Colonic mucosa (tissue), 4 donors: ENCODE data around the gene ASPHD1. TPM values are rescaled to one million over a fixed set of nuclear protein-coding genes. Genes with fewer than 3 reads are reported as not detected.

Source experiments
- DNase-seq: peaks from one replicate; pipeline ENCODE4 v3.0.0-alpha.2; 2020
- H3K27ac ChIP-seq: fragments of 200-600 bp; one replicate; pipeline ENCODE4 v1.8.0; 2021
- H3K27me3 ChIP-seq: fragments of 200-600 bp; one replicate; pipeline ENCODE4 v1.8.0; 2021
- H3K36me3 ChIP-seq: fragments of 200-600 bp; one replicate; pipeline ENCODE4 v1.8.0; 2021
- H3K4me1 ChIP-seq: fragments of 200-600 bp; one replicate; pipeline ENCODE4 v1.8.0; 2021; ENCODE audit warnings: mild to moderate bottlenecking
- H3K4me3 ChIP-seq: fragments of 200-600 bp; one replicate; pipeline ENCODE4 v1.8.0; 2021
- H3K9ac ChIP-seq, 2 donors: one replicate each; pipeline ENCODE4 v1.7.0; 2013; ENCODE audit warnings: control low read depth in 2 of 2, low read depth in 2 of 2, low read length in 2 of 2
- H3K9me3 ChIP-seq: fragments of 200-600 bp; one replicate; pipeline ENCODE4 v1.8.0; 2021
- intact Hi-C: fragments of 100-400 bp; cut with DNase I; formaldehyde crosslinking; loops from one replicate; pipeline ENCODE4 v1.14.1; 2022
- total RNA-seq, 2 donors: library from RNA; stranded (reverse); fragmentation: NEBNext Ultra II Directional in 1 of 2; extraction: Animal tissue kit (Norgen Biotek cat#: 25700) in 1 of 2; gene quantifications; one replicate each; pipeline ENCODE4 v1.2.1, GENCODE V29; 2021
- TF ChIP-seq, protein P1 (sequence below): fragments of 200-600 bp; IDR thresholded peaks from one replicate; pipeline ENCODE4 v1.8.0; 2022; ENCODE audit warnings: antibody characterized with exemption, mild to moderate bottlenecking
- donor health status: healthy.
- donor health status: DM: no; HTN: no; CAD: no.
- donor health status: DM: no; HTN: no; CAD: no.

ASPHD1 gene
- total RNA-seq, 2 donors from 2014 or later = 1.5 to 3.9 TPM

DNA sequence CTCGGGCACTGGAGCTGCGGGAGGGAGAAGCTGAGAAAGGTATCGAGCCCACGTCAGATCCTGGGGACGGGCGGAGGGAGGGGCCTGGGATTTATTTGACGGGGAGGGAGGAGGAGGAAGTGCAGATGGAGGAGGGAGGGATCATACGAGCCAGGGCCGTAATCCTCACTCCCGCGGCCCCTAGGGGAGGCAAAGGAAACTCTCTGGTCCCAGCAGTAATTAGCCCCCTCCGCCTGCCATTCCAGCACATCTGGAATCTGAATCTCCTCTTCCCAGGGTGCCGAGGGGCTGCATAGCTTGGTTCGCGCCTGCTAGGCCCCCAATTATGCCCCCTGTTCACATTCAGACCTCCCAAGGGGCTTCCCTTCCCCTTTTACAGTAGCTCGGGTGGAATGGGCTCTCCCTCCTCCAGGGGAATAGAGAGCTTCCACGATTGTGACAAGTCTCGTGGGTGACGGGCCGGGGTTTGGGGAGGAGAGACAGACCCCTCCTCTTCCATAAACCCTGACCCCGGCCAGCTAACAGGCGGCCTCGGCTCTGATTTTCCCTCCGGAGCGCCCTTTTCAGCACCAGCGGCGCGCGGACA, 679 bp upstream of the ASPHD1 start, which contains the start of gene SEZ6L2:
Gene SEZ6L2, minus strand, starts transcription at position 35 of the 586 bp plus-strand sequence. CDS start 531 bp downstream, outside the sequence.
- H3K36me3 ChIP-seq = no peaks in the 10 kb centered on the region
- H3K27me3 ChIP-seq = no peaks in the 10 kb centered on the region
- no peaks in the 10 kb centered on the region for H3K9me3 ChIP-seq
- TF ChIP-seq, protein P1, sequence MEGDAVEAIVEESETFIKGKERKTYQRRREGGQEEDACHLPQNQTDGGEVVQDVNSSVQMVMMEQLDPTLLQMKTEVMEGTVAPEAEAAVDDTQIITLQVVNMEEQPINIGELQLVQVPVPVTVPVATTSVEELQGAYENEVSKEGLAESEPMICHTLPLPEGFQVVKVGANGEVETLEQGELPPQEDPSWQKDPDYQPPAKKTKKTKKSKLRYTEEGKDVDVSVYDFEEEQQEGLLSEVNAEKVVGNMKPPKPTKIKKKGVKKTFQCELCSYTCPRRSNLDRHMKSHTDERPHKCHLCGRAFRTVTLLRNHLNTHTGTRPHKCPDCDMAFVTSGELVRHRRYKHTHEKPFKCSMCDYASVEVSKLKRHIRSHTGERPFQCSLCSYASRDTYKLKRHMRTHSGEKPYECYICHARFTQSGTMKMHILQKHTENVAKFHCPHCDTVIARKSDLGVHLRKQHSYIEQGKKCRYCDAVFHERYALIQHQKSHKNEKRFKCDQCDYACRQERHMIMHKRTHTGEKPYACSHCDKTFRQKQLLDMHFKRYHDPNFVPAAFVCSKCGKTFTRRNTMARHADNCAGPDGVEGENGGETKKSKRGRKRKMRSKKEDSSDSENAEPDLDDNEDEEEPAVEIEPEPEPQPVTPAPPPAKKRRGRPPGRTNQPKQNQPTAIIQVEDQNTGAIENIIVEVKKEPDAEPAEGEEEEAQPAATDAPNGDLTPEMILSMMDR = peak; percentile 15
- DNase-seq = peak; percentile 89
- H3K4me3 ChIP-seq = peak within 1 kb of the TSS; percentile 69
- peaks cover 5% of the 10 kb centered on the region for H3K4me1 ChIP-seq
- peak within 1 kb of the TSS; percentile 68 for H3K27ac ChIP-seq
- intact Hi-C loops = no loop called here
- H3K9ac ChIP-seq = peak within 1 kb of the TSS; percentile 24 to 58

DNA sequence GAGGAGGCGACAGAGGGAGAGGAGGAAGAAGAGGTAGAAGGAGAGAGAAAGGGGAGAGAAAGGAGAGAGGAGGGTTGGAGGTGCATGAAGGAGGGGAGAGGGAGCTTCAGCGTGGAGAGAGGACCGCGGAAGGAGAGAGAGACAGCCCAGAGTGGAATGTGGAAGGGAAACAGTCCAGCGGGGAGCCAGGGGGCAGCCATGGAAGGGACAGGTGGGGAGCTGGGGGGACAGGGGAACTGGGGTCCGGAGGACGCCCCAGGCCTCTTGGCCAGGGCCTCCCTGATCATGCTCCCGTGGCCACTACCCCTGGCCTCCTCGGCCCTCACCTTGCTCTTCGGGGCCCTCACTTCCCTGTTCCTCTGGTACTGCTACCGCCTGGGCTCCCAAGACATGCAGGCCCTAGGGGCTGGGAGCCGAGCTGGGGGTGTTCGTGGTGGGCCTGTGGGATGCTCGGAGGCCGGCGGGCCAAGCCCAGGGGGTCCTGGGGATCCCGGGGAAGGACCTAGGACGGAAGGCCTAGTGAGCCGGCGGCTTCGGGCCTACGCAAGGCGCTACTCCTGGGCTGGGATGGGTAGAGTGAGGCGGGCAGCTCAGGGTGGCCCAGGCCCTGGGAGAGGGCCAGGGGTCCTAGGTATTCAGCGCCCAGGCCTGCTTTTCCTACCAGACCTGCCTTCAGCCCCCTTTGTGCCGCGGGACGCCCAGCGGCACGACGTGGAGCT, 759 bp downstream of the ASPHD1 start:
- Histone ChIP-seq H3K9me3 (no peaks in the 10 kb centered on the region), H3K27me3 (no peaks in the 10 kb centered on the region), H3K9ac (peak overlapping the region in 1 of 2 donors; percentile 43), H3K27ac (no peak overlapping the region), H3K4me3 (peak overlapping the region; percentile 69), H3K36me3 (no peaks in the 10 kb centered on the region), H3K4me1 (peaks cover 5% of the 10 kb centered on the region)
- TF ChIP-seq, protein P1 = no peak
- DNase-seq = no peak
- intact Hi-C loops = no loop called here

DNA sequence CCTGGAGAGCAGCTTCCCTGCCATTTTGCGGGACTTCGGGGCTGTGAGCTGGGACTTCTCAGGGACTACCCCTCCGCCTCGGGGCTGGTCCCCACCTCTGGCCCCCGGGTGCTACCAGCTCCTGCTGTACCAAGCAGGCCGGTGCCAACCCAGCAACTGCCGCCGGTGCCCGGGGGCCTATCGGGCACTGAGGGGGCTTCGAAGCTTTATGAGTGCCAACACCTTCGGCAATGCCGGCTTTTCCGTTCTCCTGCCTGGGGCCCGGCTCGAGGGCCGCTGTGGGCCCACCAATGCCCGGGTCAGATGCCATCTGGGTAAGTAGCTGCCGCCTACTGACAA, 1.3 kb downstream of the ASPHD1 start:
- H3K9me3 ChIP-seq = no peaks in the 10 kb centered on the region
- no peak overlapping the region for H3K4me3 ChIP-seq
- intact Hi-C loops = no loop called here
- TF ChIP-seq, protein P1 = no peak
- H3K9ac ChIP-seq = no peak overlapping the region
- H3K27ac ChIP-seq = no peak overlapping the region
- H3K27me3 ChIP-seq = no peaks in the 10 kb centered on the region
- no peaks in the 10 kb centered on the region for H3K36me3 ChIP-seq
- H3K4me1 ChIP-seq = peaks cover 5% of the 10 kb centered on the region
- DNase-seq = no peak

- no peak for DNase-seq
Measured at GRCh38 chr16:29903590-29903989, 3.3 kb downstream of the ASPHD1 start.

DNA sequence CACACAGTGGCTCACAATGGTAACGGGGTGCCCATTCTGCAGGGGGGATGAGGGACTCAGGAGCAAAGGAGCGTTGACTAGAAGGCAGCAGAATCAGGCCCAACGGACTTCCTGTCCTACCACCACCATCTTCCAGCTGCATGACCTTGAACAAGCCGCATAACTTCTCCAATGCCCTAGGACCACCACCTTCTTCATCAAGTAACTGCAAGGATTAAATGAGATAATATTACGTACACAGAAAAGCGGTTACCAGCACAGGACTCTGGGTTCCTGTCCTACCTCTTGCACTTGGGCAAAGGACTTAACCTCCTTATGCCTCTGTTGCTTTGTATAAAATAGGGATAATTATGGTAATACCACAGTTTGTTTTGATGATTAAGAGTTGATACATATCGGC, 4.7 kb downstream of the ASPHD1 start:
- no peak overlapping the region for H3K4me3 ChIP-seq
- intact Hi-C loops = no loop called here
- no peak for DNase-seq
- TF ChIP-seq, protein P1 = no peak
- H3K27me3 ChIP-seq = no peaks in the 10 kb centered on the region
- H3K27ac ChIP-seq = no peak overlapping the region
- H3K9ac ChIP-seq = no peak overlapping the region
- no peaks in the 10 kb centered on the region for H3K36me3 ChIP-seq
- no peaks in the 10 kb centered on the region for H3K9me3 ChIP-seq
- peaks cover under 1% of the 10 kb centered on the region for H3K4me1 ChIP-seq

More at GRCh38 chr16:29903590-29903989, 3.3 kb downstream of the ASPHD1 start:
- H3K4me1 ChIP-seq = peaks cover 5% of the 10 kb centered on the region
- no peak overlapping the region for H3K9ac ChIP-seq
- H3K27me3 ChIP-seq = no peaks in the 10 kb centered on the region
- H3K36me3 ChIP-seq = no peaks in the 10 kb centered on the region
- H3K27ac ChIP-seq = no peak overlapping the region
- TF ChIP-seq, protein P1 = no peak
- H3K4me3 ChIP-seq = no peak overlapping the region
- intact Hi-C loops = no loop called here
- no peaks in the 10 kb centered on the region for H3K9me3 ChIP-seq
